ENCODE data around the gene C19orf81.
A peak's percentile ranks its signal among the peaks of the same experiment; 100 is the strongest.

The C19orf81 gene

GRCh38 chr19:50654882-50655281, 5.6 kb downstream of the C19orf81 start:
- H3K4me3 ChIP-seq (ENCODE audit: low read length) = no peak overlapping the region
- DNase-seq (ENCODE audit: low read depth, low spot score) = no peak

GRCh38 chr19:50657222-50657669, 8.0 kb downstream of the C19orf81 start:
- peak overlapping the region; percentile 78 for H3K4me3 ChIP-seq (ENCODE audit: low read length)
- no peak for DNase-seq (ENCODE audit: low read depth, low spot score)

DNA sequence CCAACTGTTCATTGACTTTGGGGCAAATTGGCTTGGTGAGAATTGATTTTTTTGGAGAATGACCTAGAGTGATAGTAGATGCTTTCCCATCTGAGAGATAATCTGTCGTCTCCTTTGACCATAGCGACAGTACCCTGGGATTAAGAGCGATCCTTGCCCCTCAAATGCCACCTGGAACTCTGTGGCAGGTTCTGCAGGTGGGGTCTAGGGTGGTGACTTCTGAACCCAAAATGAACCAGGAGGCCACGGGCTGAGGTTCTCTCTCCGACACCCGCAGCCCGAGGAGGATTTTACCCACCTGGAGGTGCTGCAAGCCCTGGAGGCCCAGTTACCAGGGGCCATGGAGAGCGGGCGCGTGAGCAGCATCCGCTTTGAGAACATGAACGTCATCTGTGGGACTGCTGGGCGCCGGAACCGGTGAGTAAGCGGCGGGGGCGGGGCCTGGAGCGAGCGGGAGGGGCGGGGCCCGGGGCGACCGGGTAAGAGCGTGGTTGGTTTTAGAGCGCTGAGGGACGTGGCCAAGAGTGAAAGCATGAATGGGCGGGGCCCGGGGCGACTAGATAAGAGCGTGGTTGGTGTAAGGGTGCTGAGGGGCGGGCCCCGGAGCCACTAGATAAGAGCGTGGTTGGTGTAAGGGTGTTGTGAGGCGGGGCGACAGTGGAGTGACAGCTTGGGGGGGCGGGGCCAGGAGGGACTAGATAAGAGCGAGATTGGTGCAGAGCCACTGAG, 8.6 kb downstream of the C19orf81 start:
- H3K4me3 ChIP-seq (ENCODE audit: low read length) = peak overlapping the region; percentile 92
- DNase-seq (ENCODE audit: low read depth, low spot score) = peak; percentile 99

GRCh38 chr19:50658441-50659317, 9.4 kb downstream of the C19orf81 start:
- peak; percentile 91 for DNase-seq (ENCODE audit: low read depth, low spot score)
- H3K4me3 ChIP-seq (ENCODE audit: low read length) = peak overlapping the region; percentile 92

- no peak for DNase-seq (ENCODE audit: low read depth, low spot score)
- H3K4me3 ChIP-seq (ENCODE audit: low read length) = peak overlapping the region; percentile 52
Measured at GRCh38 chr19:50659318-50660087, 10.3 kb downstream of the C19orf81 start.

DNA sequence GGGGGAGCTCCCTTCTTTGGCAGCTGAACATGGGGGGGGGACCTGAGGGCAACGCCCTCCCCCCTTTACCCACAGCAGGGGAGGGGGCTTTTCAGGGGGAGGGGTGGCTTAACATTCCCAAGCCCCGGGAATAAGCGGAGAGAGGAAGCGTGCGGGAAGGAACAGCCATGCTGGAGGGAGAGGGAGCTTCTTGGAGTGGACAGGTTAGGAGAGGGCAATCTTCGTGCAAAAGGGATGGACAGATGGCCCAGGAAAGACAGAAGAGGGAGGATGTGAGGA, 10.8 kb downstream of the C19orf81 start:
- H3K4me3 ChIP-seq (ENCODE audit: low read length) = no peak overlapping the region
- DNase-seq (ENCODE audit: low read depth, low spot score) = no peak

- H3K4me3 ChIP-seq (ENCODE audit: low read length) = no peak overlapping the region
- DNase-seq (ENCODE audit: low read depth, low spot score) = no peak
Measured at GRCh38 chr19:50661023-50661422, 11.8 kb downstream of the C19orf81 start.

GRCh38 chr19:50661766-50662650, 12.8 kb downstream of the C19orf81 start:
- no peak for DNase-seq (ENCODE audit: low read depth, low spot score)
- no peak overlapping the region for H3K4me3 ChIP-seq (ENCODE audit: low read length)

DNA sequence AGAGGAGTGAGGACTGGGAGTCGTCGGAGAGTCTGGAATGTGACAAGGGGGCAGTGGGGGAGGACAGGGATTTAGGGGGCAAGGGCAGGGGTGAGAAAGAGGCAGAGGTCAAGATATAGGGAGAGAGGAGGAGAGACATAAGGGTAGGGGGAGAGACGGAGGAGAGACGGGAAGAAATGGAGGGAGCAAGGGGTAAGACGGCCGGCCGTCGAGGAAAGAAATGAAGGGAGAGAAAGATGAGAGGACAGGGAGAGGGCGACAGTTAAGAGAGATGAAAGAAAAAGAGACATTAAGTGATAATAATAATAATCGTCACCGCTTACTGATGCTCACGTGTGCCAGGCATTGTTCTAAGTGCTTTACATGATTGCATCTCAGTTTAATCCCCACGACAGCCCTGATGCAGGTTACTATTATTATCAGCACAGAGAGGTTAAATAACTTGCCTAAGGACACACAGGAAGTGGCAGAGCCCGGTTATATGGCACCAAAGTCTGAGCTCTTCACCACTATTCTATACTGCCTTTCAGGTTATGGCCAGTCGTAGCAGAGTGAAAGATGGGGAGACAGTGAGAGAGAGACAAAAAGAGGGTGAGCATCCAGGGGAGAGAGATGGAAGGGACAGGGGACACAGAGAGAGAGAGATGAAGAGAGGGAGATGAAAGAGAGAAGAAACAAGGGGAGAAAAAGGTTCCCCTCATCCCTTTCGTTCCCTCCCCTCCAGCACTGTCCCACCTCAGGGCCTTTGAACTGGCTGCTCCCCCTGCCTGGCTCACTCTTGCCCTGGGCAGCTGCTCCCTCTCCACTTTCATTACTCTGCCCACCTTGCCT, 13.6 kb downstream of the C19orf81 start:
- no peak overlapping the region for H3K4me3 ChIP-seq (ENCODE audit: low read length)

DNA sequence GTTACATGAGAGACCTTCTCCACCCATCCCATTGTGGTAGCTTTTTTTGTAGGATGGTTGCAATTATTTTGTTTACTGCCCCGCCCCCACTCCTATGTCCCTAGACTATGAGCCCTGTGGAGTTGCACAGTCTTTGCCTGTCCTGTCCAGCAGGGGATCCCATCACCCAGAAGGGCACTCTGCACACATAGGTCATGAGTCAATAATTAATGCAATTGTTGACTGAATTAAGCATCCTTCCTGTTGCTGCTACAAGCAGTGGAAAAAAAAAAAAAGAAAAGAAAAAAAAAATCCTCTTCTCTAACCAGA, 14.2 kb downstream of the C19orf81 start:
- H3K4me3 ChIP-seq (ENCODE audit: low read length) = no peak overlapping the region
- DNase-seq (ENCODE audit: low read depth, low spot score) = no peak

More for the DNA sequence above, 13.6 kb downstream of the C19orf81 start:
- no peak for DNase-seq (ENCODE audit: low read depth, low spot score)

GRCh38 chr19:50664204-50664603, 15.0 kb downstream of the C19orf81 start:
- no peak overlapping the region for H3K4me3 ChIP-seq (ENCODE audit: low read length)
- DNase-seq (ENCODE audit: low read depth, low spot score) = no peak

DNA sequence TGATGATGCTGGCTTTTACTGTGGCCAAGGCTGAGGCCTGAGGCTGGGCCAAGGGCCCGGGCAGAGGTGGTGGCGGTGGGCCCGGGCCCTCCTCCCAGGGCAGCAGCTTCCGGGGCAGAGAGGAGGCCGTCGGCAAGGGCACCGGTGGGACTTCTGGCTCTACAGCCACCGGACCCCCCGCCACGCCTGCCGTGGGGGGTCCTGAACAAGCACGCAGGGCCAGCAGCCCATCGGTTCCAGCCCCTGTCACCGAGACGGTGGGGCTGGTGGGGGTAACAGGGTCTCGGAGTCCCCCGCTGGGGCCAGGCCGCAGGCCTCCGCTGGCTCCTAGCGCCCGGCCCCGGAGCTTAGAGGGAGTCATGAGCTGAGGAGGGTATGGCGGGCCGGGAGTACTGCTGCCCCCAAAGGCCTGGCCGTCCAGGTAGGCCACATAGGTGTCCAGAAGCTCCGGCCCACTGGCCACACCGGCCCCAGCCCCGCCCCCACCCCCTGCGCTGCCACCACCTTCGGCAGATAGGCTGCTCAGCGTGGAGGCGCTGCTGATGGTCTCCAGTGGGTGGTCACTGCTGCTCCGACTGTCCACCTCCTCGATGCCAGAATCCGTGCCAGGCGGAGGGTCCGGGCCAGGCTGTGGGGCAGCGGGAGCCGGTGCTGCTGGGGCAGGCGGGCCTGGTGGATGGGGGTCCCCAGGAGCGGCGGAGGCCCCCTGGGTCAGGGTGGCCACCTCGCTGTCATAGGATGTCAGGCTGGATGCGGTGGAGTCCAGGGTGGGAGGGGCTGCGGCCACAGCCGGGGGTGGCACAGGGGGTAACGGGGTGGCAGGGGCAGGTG, 17.3 kb downstream of the C19orf81 start:
- H3K4me3 ChIP-seq (ENCODE audit: low read length) = no peak overlapping the region
- no peak for DNase-seq (ENCODE audit: low read depth, low spot score)

DNA sequence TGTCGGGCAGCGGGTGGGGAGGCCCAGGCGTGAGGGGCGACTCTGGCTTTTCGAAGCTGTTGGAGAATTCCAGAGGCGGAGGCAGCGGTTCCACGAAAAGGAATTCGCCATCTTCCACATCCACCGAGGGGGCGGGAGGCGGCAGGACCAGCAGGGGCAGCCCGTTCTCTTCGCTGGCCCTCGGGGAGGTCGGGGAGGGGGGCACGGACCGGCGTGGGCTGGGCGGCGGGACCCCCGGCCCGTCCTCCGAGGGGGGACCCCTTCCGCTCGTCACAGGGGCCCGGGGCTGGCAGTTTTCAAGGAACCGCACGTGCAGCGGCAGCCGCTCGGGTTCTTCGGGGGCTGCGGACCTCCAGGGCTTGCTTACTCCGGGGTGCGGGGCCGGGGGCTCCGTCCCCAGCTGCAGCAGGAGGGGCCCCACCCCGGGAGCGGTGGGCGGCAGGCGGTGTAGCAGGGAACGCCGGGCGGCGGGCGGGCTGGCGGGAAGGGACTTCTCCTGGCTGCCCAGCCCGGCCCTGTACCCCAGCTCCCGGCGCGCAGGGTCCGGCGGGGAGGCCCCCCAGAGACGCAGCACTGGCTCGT, 18.0 kb downstream of the C19orf81 start:
- no peak for DNase-seq (ENCODE audit: low read depth, low spot score)
- H3K4me3 ChIP-seq (ENCODE audit: low read length) = no peak overlapping the region

- no peak for DNase-seq (ENCODE audit: low read depth, low spot score)
- no peak overlapping the region for H3K4me3 ChIP-seq (ENCODE audit: low read length)
Measured at GRCh38 chr19:50667759-50668231, 18.6 kb downstream of the C19orf81 start.

- no peak for DNase-seq (ENCODE audit: low read depth, low spot score)
- H3K4me3 ChIP-seq (ENCODE audit: low read length) = no peak overlapping the region
Measured at GRCh38 chr19:50668416-50668815, 19.2 kb downstream of the C19orf81 start.

DNA sequence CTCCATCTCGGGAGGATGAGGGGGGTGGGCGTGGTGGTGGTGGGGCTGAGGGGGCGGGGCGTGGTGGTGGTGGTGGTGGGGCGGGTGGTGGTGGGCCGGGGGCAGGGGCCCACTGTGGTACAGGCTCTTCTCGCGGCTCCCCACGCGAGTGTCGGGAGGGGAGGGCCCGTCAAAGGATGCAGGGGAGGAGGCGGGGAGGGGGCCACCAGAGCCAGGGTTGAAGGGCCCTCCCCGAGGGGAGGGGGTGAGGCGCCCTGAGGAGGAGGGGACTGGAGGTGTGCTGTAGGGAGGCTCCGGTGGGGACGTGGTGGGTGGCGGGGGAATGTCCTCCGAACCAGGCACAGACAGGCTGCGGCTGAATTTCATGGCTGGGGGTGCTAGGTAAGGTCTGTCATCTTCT, 19.6 kb downstream of the C19orf81 start:
- no peak overlapping the region for H3K4me3 ChIP-seq (ENCODE audit: low read length)
- DNase-seq (ENCODE audit: low read depth, low spot score) = no peak
